OCI-M1 (cell line): ENCODE measurements around the gene NCAPD3.
A peak's percentile ranks its signal among the peaks of the same experiment; 100 is the strongest.
"Not testable (repeated sequence)": the region's sequence is repeated elsewhere in the genome, so short reads cannot be mapped to it uniquely, and the experiment has no call there.

Source experiments
- DNase-seq: peaks from one replicate; lab custom pipeline; 2025; lab: John Stamatoyannopoulos, UW

The NCAPD3 gene

GRCh38 chr11:134223836-134224709, at the start of gene NCAPD3, which contains the start of gene VPS26B:
Gene NCAPD3 (minus strand): TSS chr11:134223967. CDS start chr11:134223926, 41 bp downstream.
Gene VPS26B (plus strand): TSS chr11:134224671. CDS start chr11:134225123, 452 bp downstream.
- DNase-seq: peak; percentile 99

- DNase-seq: no peak
Measured at GRCh38 chr11:134273317-134273712, 49.5 kb upstream of the NCAPD3 start.

- no peak for DNase-seq
Measured at GRCh38 chr11:134272381-134273316, 48.9 kb upstream of the NCAPD3 start.

GRCh38 chr11:134271978-134272377, 48.2 kb upstream of the NCAPD3 start:
- DNase-seq: no peak

- peak; percentile 52 for DNase-seq
Measured at GRCh38 chr11:134270250-134270714, 46.5 kb upstream of the NCAPD3 start.

- DNase-seq: no peak
Measured at GRCh38 chr11:134267966-134268365, 44.2 kb upstream of the NCAPD3 start.

GRCh38 chr11:134267461-134267860, 43.7 kb upstream of the NCAPD3 start:
- DNase-seq: no peak

GRCh38 chr11:134266841-134267251, 43.1 kb upstream of the NCAPD3 start:
- peak; percentile 30 for DNase-seq

GRCh38 chr11:134266440-134266839, 42.7 kb upstream of the NCAPD3 start:
- DNase-seq: no peak

GRCh38 chr11:134264966-134265764, 41.4 kb upstream of the NCAPD3 start:
- no peak for DNase-seq

GRCh38 chr11:134261626-134262488, 38.1 kb upstream of the NCAPD3 start:
- peak; percentile 72 for DNase-seq

- DNase-seq: no peak
Measured at GRCh38 chr11:134260983-134261382, 37.2 kb upstream of the NCAPD3 start.

- DNase-seq: peak; percentile 83
Measured at GRCh38 chr11:134260503-134260902, 36.7 kb upstream of the NCAPD3 start.

- DNase-seq: no peak
Measured at GRCh38 chr11:134258577-134258976, 34.8 kb upstream of the NCAPD3 start.

- DNase-seq: no peak
Measured at GRCh38 chr11:134257101-134257500, 33.3 kb upstream of the NCAPD3 start.

- not testable (repeated sequence) for DNase-seq
Measured at GRCh38 chr11:134255184-134255561, 31.4 kb upstream of the NCAPD3 start.

- DNase-seq: peak; percentile 40
Measured at GRCh38 chr11:134254433-134255183, 30.8 kb upstream of the NCAPD3 start.

GRCh38 chr11:134253188-134253993, 29.6 kb upstream of the NCAPD3 start, which contains the start of the genes ACAD8 and THYN1:
Gene ACAD8 (plus strand): TSS chr11:134253568. CDS start chr11:134253601, 33 bp downstream.
Gene THYN1 (minus strand): TSS chr11:134253352. CDS start chr11:134252882, 470 bp downstream.
- peak; percentile 99 for DNase-seq
